Stimulated activated naive B cell treated with anti-CD40 and anti-IgM and Interleukin-4, amounts not matched to agents 10 μg/mL and 1 μg/mL and 100 μg/mL, for 72 hours (primary cell): Measurements from ENCODE around the gene LACC1.

Experiments used
- ATAC-seq, 2 donors: fragments of 150-1000 bp; cut with Tn5 transposase; replicated peaks; 2 replicates each; pipeline ENCODE4 v1.10.0; 2021; ENCODE audit warnings: moderate library complexity in 1 of 2
- DNase-seq: peaks from one replicate; pipeline ENCODE4 v3.0.0; 2021
- H3K27ac Mint-ChIP-seq: one replicate; pipeline ENCODE4 v1.8.0; 2022; ENCODE audit warnings: mild to moderate bottlenecking, mixed read lengths
- H3K27me3 Mint-ChIP-seq, 2 donors: one replicate each; pipeline ENCODE4 v1.8.0; 2022; ENCODE audit warnings: mixed read lengths in 2 of 2
- H3K36me3 Mint-ChIP-seq, 2 donors: one replicate each; pipeline ENCODE4 v1.8.0; 2022; ENCODE audit warnings: mixed read lengths in 2 of 2, mild to moderate bottlenecking in 1 of 2
- H3K4me1 Mint-ChIP-seq, 2 donors: one replicate each; pipeline ENCODE4 v1.8.0; 2022; ENCODE audit warnings: mixed read lengths in 2 of 2, mild to moderate bottlenecking in 1 of 2
- H3K4me3 Mint-ChIP-seq, 2 donors: one replicate each; pipeline ENCODE4 v1.8.0; 2022; ENCODE audit warnings: mild to moderate bottlenecking in 2 of 2, mixed read lengths in 2 of 2, moderate library complexity in 1 of 2
- H3K9me3 Mint-ChIP-seq, 2 donors: one replicate each; pipeline ENCODE4 v1.8.0; 2022; ENCODE audit warnings: mixed read lengths in 2 of 2, mild to moderate bottlenecking in 1 of 2

LACC1 gene

GRCh38 chr13:43938449-43938848, 58.7 kb downstream of the LACC1 start:
- H3K27me3 Mint-ChIP-seq: peaks cover 36 to 43% of the 10 kb centered on the region in 2 donors
- no peak for DNase-seq
- H3K4me1 Mint-ChIP-seq: peaks cover 5 to 6% of the 10 kb centered on the region in 2 donors
- H3K27ac Mint-ChIP-seq: no peak overlapping the region
- H3K4me3 Mint-ChIP-seq: no peak overlapping the region
- no peaks in the 10 kb centered on the region for H3K9me3 Mint-ChIP-seq
- H3K36me3 Mint-ChIP-seq: no peaks in the 10 kb centered on the region
- no peak for ATAC-seq

GRCh38 chr13:43939086-43939485, 59.4 kb downstream of the LACC1 start:
- Mint-ChIP-seq H3K36me3 (no peaks in the 10 kb centered on the region), H3K4me3 (no peak overlapping the region), H3K4me1 (peaks cover 0 to 2% of the 10 kb centered on the region in 2 donors), H3K27ac (no peak overlapping the region), H3K9me3 (no peaks in the 10 kb centered on the region), H3K27me3 (peaks cover 36 to 43% of the 10 kb centered on the region in 2 donors)
- ATAC-seq (no peak), DNase-seq (no peak)

- Mint-ChIP-seq H3K36me3 (no peaks in the 10 kb centered on the region), H3K9me3 (no peaks in the 10 kb centered on the region), H3K4me3 (no peak overlapping the region), H3K27me3 (peaks cover 26 to 27% of the 10 kb centered on the region in 2 donors), H3K27ac (no peak overlapping the region), H3K4me1 (no peaks in the 10 kb centered on the region)
- ATAC-seq: no peak
- DNase-seq: no peak
These were observed 62.6 kb downstream of the LACC1 start for GRCh38 chr13:43942286-43942685.
